Activated naive CD8-positive, alpha-beta T cell treated with anti-CD3 and anti-CD28 coated beads, Interleukin-2, amount 10 ng/mL, durations not matched to agents 7 days and 5 days (primary cell): ENCODE results near the gene PRPF39. TPM values are rescaled to one million over a fixed set of nuclear protein-coding genes. Genes with fewer than 3 reads are reported as not detected.

Experiments
- ATAC-seq: fragments of 150-1000 bp; cut with Tn5 transposase; one replicate; pipeline ENCODE4 v1.10.0; 2021; ENCODE audit warnings: low read depth, moderate library complexity
- POLR2A ChIA-PET: fragments of 350-600 bp; sonication (Branson Sonifier 250); formaldehyde crosslinking; loops from one replicate; lab custom pipeline; 2021; ENCODE audit warnings: antibody characterized with exemption; lab: Charles Lee
- DNase-seq: peaks from one replicate; pipeline ENCODE4 v3.0.0; 2021
- H3K27ac Mint-ChIP-seq: one replicate; pipeline ENCODE4 v1.8.0; 2022; ENCODE audit warnings: mild to moderate bottlenecking, mixed read lengths
- H3K27me3 Mint-ChIP-seq: one replicate; pipeline ENCODE4 v1.8.0; 2022; ENCODE audit warnings: mild to moderate bottlenecking, moderate library complexity, mixed read lengths
- H3K36me3 Mint-ChIP-seq: one replicate; pipeline ENCODE4 v1.8.0; 2021; ENCODE audit warnings: mild to moderate bottlenecking, mixed read lengths
- H3K4me1 Mint-ChIP-seq: one replicate; pipeline ENCODE4 v1.8.0; 2021; ENCODE audit warnings: mixed read lengths
- H3K4me3 Mint-ChIP-seq: one replicate; pipeline ENCODE4 v1.8.0; 2022; ENCODE audit warnings: mild to moderate bottlenecking, moderate library complexity, mixed read lengths
- H3K9me3 Mint-ChIP-seq: one replicate; pipeline ENCODE4 v1.8.0; 2021; ENCODE audit warnings: mixed read lengths
- total RNA-seq, 2 experiments: library from RNA; stranded (reverse); gene quantifications; one replicate each; pipeline ENCODE4 v1.2.3, GENCODE V29; 2021

PRPF39 gene
- total RNA-seq, 2 experiments from 2014 or later = 54.8 to 56.8 TPM

DNA sequence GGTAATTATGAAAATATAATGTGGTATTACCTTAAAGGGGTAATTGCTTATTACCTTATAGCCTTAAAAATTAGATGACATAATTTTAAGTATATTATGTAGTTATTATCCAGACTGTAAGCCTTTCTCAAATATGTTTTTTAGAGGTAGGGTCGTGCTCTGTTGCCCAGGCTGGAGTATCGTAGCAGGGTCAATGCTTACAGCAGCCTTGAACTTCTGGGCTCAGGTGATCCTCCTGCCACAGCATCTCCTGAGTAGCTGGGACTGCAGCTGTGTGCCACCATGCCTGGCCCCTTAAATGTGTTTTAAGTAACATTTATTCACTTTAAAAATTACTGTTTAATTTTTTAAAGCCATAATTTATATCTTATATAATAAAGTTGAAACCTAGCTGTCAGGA is 10.4 kb downstream of the PRPF39 start:
- H3K9me3 Mint-ChIP-seq = no peaks in the 10 kb centered on the region
- POLR2A ChIA-PET = no interaction called here
- no peaks in the 10 kb centered on the region for H3K27me3 Mint-ChIP-seq
- ATAC-seq = no peak
- peaks cover 45% of the 10 kb centered on the region for H3K36me3 Mint-ChIP-seq
- H3K4me1 Mint-ChIP-seq = peaks cover 15% of the 10 kb centered on the region
- no peak overlapping the region for H3K4me3 Mint-ChIP-seq
- H3K27ac Mint-ChIP-seq = no peak overlapping the region
- DNase-seq = no peak

DNA sequence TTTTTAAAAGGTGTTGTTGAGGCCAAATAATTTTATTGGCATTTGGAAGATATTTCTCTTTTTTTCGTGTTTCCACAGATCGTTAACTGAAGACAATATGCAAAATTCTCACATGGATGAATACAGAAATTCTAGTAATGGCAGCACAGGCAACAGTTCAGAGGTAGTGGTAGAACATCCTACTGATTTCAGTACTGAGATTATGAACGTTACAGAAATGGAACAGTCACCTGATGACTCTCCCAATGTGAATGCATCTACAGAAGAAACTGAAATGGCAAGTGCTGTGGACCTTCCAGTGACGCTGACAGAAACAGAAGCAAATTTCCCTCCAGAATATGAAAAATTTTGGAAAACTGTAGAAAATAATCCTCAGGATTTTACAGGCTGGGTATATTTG is 11.2 kb downstream of the PRPF39 start:
- POLR2A ChIA-PET = no interaction called here
- peaks cover 45% of the 10 kb centered on the region for H3K36me3 Mint-ChIP-seq
- no peak for ATAC-seq

DNA sequence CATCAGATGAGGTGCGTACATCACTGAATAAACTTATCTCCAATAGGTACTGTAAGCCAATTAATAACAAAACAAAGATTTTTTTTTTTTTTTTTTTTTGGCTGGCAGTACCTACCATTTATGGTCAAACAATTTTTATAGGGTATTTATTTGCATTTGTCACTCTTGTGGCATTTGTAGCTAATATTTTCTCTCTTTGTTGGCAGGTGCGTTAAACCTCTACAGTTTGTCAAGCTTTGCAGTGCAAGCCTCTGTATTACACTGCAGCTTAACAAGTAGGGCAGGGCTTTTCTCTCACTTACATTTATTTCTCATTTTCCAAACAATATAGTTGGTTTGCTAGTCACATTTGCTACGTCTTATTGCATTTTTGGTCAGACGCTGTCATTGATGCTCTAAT is 12.3 kb downstream of the PRPF39 start:
- Mint-ChIP-seq H3K27ac (no peak overlapping the region), H3K27me3 (no peaks in the 10 kb centered on the region), H3K36me3 (peaks cover 43% of the 10 kb centered on the region), H3K4me1 (no peaks in the 10 kb centered on the region), H3K4me3 (no peak overlapping the region), H3K9me3 (no peaks in the 10 kb centered on the region)
- ATAC-seq = no peak
- no peak for DNase-seq
- POLR2A ChIA-PET = no interaction called here

More for the DNA sequence above, 11.2 kb downstream of the PRPF39 start:
- no peak overlapping the region for H3K4me3 Mint-ChIP-seq
- no peak for DNase-seq
- peaks cover 7% of the 10 kb centered on the region for H3K4me1 Mint-ChIP-seq
- no peak overlapping the region for H3K27ac Mint-ChIP-seq
- H3K27me3 Mint-ChIP-seq = no peaks in the 10 kb centered on the region
- H3K9me3 Mint-ChIP-seq = no peaks in the 10 kb centered on the region

DNA sequence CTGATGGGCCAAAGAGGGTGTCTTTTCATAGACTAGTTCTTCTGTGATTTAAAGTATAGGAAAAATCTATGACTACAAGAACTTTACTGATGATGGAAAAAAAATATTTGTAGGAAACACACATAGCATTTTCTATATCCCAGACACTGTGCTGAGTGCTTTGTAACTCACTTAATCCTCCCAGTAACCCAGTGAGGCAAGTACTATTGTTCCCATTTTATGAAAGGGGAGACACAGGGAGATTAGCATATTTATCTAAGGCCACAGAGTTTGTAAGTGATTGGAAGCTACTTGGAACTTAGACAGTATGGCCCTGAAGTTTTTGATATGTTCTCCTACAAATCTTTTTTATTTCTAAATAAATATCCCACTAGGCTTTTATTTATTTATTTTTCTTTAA is 19.9 kb downstream of the PRPF39 start:
- Mint-ChIP-seq H3K4me1 (no peaks in the 10 kb centered on the region), H3K4me3 (no peak overlapping the region), H3K27ac (no peak overlapping the region)

DNA sequence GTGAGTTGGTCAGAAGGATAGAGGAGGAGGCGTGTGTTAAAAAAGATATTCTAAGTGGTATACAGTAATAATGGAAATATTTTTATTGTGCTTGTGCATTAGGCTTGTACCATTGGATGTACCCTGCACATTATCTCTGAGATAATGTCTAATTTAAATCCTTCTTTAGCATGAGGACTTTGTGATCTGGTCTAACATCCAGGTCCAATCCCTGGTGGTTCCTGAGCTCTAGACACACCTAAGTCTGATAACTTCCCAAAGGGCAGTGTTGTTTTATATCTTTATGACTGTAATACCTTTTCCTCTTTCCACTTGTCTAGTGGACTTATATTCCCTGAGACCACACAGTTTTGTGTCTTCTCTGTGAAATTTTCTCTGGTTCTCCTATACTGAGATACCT is 20.6 kb downstream of the PRPF39 start:
- Mint-ChIP-seq H3K36me3 (peaks cover 32% of the 10 kb centered on the region), H3K9me3 (no peaks in the 10 kb centered on the region), H3K4me1 (no peaks in the 10 kb centered on the region), H3K4me3 (no peak overlapping the region), H3K27me3 (no peaks in the 10 kb centered on the region), H3K27ac (no peak overlapping the region)
- DNase-seq = no peak
- POLR2A ChIA-PET = no interaction called here
- ATAC-seq = no peak

More for the DNA sequence above, 19.9 kb downstream of the PRPF39 start:
- peaks cover 31% of the 10 kb centered on the region for H3K36me3 Mint-ChIP-seq
- ATAC-seq (no peak), DNase-seq (no peak)
- POLR2A ChIA-PET = no interaction called here
- no peaks in the 10 kb centered on the region for H3K27me3 Mint-ChIP-seq
- H3K9me3 Mint-ChIP-seq = no peaks in the 10 kb centered on the region

DNA sequence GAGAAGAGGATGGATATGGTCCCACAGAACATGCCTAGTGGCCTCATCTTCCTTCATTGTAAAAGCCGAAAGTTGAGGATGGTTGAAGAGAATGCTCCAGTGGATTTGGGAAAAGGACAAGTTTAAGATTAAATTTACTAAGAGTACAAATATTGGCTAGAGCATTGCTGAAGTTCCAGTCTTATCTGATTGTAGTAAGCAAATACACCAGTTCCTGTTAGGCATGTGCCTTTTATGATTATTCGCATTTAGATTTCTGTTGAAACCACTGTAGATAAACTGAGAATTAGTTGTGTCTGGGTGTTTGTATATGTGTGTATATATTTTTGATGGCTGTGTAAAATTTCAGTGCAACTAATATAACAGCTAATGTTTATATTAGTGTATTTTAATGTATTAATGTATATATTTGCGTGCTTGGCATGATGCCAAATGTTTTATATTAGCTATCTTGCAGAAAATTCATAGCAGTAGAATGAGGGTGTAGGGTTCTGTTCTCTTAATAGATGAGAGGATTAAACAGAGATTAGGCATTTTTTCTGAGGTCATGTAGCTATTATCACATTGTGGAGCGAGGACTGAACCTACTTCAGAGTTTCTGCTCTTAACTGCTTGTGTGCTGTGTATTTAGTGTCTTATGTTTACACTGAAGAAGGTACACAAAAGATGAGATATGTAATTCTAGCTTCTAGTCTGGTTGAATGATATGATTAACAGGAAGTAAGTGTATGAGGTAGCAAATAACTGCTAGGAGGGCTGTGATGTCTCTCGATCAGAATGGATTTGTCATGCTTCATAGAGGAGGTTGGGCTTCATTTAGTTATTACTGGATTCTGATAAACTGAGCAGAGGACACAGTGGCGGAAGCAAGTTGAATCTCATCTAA is 29.2 kb downstream of the PRPF39 start:
- Mint-ChIP-seq H3K27me3 (no peaks in the 10 kb centered on the region), H3K9me3 (no peaks in the 10 kb centered on the region), H3K4me1 (peaks cover 4% of the 10 kb centered on the region), H3K27ac (no peak overlapping the region), H3K36me3 (peaks cover 34% of the 10 kb centered on the region), H3K4me3 (no peak overlapping the region)
- no peak for DNase-seq
- no peak for ATAC-seq
- POLR2A ChIA-PET = no interaction called here

DNA sequence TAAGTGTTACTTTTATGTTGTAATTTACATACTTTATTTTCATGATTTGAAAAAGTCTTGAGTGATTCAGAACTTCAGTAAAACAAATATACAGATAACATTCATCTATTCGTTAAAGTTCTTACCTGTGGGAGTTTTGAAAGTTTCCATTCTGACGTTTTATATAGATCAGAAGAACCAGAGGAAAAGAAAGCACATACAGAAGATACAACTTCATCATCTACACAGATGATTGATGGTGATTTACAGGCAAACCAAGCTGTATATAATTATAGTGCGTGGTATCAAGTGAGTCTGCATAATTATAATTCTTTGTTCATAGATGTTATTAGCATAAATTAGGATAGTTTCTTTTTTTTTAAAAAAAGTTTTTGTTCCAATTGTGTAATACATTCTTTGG is 30.4 kb downstream of the PRPF39 start:
- DNase-seq (no peak), ATAC-seq (no peak)
- POLR2A ChIA-PET = no interaction called here
- Mint-ChIP-seq H3K9me3 (no peaks in the 10 kb centered on the region), H3K27me3 (no peaks in the 10 kb centered on the region), H3K4me3 (no peak overlapping the region), H3K27ac (no peak overlapping the region), H3K4me1 (peaks cover 4% of the 10 kb centered on the region), H3K36me3 (peaks cover 36% of the 10 kb centered on the region)

DNA sequence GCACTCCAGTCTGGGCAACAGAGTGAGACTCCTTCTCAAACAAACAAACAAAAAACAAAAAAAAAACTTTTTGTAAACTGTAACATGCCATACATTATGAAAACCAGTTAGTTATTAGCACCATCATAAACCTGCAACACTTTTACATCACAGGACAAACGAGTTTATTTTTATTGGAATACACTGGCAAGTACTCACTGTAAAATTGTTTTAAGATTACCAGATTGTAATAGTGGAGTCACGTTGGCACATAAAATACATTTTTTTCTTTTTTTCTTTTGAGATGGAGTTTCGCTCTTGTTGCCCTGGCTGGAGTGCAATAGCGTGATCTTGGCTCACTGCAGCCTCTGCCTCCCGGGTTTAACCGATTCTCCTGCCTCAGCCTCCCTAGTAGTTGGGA is 34.7 kb downstream of the PRPF39 start:
- peaks cover 36% of the 10 kb centered on the region for H3K36me3 Mint-ChIP-seq
- H3K4me1 Mint-ChIP-seq = peaks cover 1% of the 10 kb centered on the region
- ATAC-seq = no peak
- H3K9me3 Mint-ChIP-seq = no peaks in the 10 kb centered on the region
- no peak overlapping the region for H3K27ac Mint-ChIP-seq
- POLR2A ChIA-PET = no interaction called here
- DNase-seq = no peak
- H3K27me3 Mint-ChIP-seq = no peaks in the 10 kb centered on the region
- H3K4me3 Mint-ChIP-seq = no peak overlapping the region

DNA sequence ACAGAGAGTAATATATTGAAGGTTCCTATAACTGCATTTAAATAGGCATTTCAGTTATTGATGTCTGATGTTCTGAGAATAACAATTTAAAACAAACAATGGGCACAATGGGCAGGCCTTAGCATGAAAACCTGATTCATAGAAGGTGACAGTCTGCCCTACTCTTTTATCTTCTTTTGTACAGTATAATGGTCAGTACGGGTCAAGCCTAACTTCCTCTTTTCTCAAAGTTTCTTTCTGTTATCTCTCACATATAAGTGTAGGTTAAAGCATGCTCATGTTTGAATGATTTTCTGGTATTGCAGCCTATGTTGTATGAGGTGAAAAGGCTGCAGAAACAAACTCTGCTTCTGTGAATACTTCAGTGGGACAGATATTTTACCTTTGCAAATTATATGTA is 36.2 kb downstream of the PRPF39 start:
- no peak overlapping the region for H3K4me3 Mint-ChIP-seq

DNA sequence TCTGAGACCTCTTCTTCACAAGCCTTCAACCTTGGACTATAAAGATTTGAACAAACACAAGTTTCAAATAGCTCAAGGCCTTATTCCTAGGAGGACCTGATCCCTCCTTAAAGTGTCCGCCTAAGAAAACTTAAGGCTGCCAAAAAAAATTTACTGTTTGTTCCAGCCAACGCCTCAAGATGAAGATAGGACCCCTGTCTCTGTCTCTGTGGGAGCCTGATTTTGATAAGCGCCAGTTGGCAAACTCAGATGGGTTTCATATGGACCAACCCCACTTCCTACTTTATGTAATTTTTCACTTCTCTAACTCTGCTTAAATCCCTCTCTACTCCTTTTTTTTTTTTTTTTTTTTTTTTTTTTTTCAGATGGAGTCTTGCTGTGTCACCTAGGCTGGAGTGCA is 39.4 kb downstream of the PRPF39 start:
- POLR2A ChIA-PET = interaction anchor here (0.6 kb wide), 1 partner anchor 143 kb away, joined by 4 read pairs; no protein-coding TSS in a partner anchor
- Mint-ChIP-seq H3K36me3 (peaks cover 36% of the 10 kb centered on the region), H3K4me3 (no peak overlapping the region), H3K4me1 (peaks cover 4% of the 10 kb centered on the region), H3K9me3 (no peaks in the 10 kb centered on the region), H3K27ac (no peak overlapping the region), H3K27me3 (no peaks in the 10 kb centered on the region)
- ATAC-seq (no peak), DNase-seq (no peak)

More for the DNA sequence above, 36.2 kb downstream of the PRPF39 start:
- DNase-seq (no peak), ATAC-seq (no peak)
- H3K27me3 Mint-ChIP-seq = no peaks in the 10 kb centered on the region
- peaks cover 38% of the 10 kb centered on the region for H3K36me3 Mint-ChIP-seq
- H3K4me1 Mint-ChIP-seq = peaks cover 1% of the 10 kb centered on the region
- no peak overlapping the region for H3K27ac Mint-ChIP-seq
- no peaks in the 10 kb centered on the region for H3K9me3 Mint-ChIP-seq
- POLR2A ChIA-PET = no interaction called here

DNA sequence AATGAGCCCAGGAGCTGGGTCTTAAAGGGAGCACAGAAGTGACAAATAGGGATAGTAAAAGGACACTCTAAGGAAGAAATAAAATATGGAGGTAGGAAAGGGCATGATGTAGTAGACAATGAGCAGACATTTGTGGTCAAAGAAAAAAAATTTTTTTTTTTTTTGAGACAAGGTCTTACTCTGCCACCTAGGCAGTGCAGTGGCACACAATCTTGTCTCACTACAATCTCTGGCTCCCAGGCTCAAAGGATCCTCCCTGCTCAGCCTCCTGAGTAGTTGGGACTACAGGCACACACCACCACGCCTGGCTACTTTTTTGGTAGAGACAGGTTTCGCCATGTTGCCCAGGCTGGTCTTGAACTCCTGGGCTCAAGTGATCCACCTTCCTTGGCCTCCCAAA is 41.8 kb downstream of the PRPF39 start:
- ATAC-seq (no peak), DNase-seq (no peak)
- H3K36me3 Mint-ChIP-seq = peaks cover 24% of the 10 kb centered on the region
- POLR2A ChIA-PET = no interaction called here
- no peaks in the 10 kb centered on the region for H3K9me3 Mint-ChIP-seq
- H3K4me3 Mint-ChIP-seq = no peak overlapping the region
- H3K27ac Mint-ChIP-seq = no peak overlapping the region
- peaks cover 11% of the 10 kb centered on the region for H3K4me1 Mint-ChIP-seq
- H3K27me3 Mint-ChIP-seq = no peaks in the 10 kb centered on the region

DNA sequence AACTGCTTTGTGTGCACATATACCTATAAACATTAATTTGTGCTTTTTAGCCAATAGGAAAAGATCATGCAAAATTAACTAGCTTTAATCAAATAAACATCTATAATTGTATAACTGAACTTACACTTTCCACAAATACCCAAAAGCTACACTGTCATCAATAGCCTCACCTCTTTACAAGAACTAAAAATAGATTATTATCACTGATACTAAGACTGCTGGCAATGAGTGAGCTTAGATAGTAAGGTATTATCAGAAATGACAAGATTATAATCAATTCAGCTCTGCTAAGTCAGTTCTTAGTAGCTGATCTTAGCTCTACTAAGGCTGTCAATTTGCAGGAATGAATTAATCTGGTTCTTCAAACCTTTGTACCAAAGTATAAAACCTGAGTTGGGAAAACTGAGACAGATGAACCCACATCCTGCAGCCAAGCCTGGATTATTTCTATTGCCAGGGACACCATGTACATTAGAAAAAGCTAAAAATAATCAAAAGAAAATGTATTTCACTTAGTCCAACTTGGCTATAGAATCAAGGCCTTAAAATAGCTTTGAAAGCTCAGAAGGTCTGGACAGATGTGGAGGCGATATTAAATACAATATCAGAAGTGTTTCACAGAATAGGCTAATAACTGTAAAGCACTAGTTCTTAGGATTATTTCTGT is 45.2 kb downstream of the PRPF39 start:
- DNase-seq = no peak
- Mint-ChIP-seq H3K4me3 (no peak overlapping the region), H3K27ac (no peak overlapping the region), H3K4me1 (peaks cover 18% of the 10 kb centered on the region), H3K27me3 (no peaks in the 10 kb centered on the region), H3K36me3 (peaks cover 13% of the 10 kb centered on the region), H3K9me3 (no peaks in the 10 kb centered on the region)
- POLR2A ChIA-PET = interaction anchor here (1.5 kb wide), 1 partner anchor 11 kb away, joined by 3 read pairs; no protein-coding TSS in a partner anchor
- ATAC-seq = no peak

DNA sequence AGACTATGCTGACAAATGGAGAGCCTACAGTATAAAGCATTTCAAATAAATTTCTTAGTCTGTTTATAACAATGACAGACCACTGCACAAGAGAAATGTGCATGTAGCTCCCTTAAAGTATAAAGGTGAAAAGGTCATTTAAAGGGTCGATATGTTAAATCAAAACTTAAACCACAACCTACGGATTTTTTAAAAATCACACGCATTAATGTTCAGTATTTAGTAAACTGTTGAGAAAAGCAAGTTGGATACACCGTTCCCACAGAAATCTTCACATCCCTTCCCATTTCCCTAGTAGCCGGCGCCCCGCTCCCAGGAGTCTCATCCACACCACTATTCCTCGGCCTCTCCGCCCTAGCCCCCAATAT is 49.8 kb downstream of the PRPF39 start:
- POLR2A ChIA-PET = interaction anchor here (0.9 to 4.7 kb wide), 6 partner anchors 12 to 220 kb away, joined by 3 to 38 read pairs (median 3); partner anchors contain the start of genes KLHL28, MIS18BP1 and TOGARAM1
- peak overlapping the region; percentile 100 for H3K27ac Mint-ChIP-seq

More for the DNA sequence above, 49.8 kb downstream of the PRPF39 start:
- no peak for DNase-seq
- Mint-ChIP-seq H3K36me3 (peaks cover 3% of the 10 kb centered on the region), H3K4me3 (peak overlapping the region; percentile 100), H3K27me3 (no peaks in the 10 kb centered on the region), H3K4me1 (peaks cover 29% of the 10 kb centered on the region), H3K9me3 (no peaks in the 10 kb centered on the region)
- ATAC-seq = no peak
